Osteoblast (primary cell): ENCODE data around the gene RIOK3. TPM values are rescaled to one million over a fixed set of nuclear protein-coding genes. Genes with fewer than 3 reads are reported as not detected.
A peak's percentile ranks its signal among the peaks of the same experiment; 100 is the strongest.

Source experiments
- DNase-seq: peaks from one replicate; pipeline ENCODE4 v3.0.0; 2011; ENCODE audit warnings: low spot score, mixed read lengths; ENCODE audit not compliant: insufficient read length; ENCODE audit errors: missing footprints
- H2AFZ ChIP-seq: 2 replicates; pipeline ENCODE4 v1.6.0; 2011; ENCODE audit warnings: mild to moderate bottlenecking, low read length
- H3K27ac ChIP-seq: 2 replicates; pipeline ENCODE4 v1.5.1; 2011; ENCODE audit warnings: mild to moderate bottlenecking, low read depth, low read length, moderate library complexity
- H3K27me3 ChIP-seq: 2 replicates; pipeline ENCODE4 v1.6.0; 2012; ENCODE audit warnings: mild to moderate bottlenecking, control low read depth, inconsistent platforms, low read length, moderate library complexity; ENCODE audit not compliant: insufficient read depth
- H3K36me3 ChIP-seq: 2 replicates; pipeline ENCODE4 v1.5.1; 2011; ENCODE audit warnings: mild to moderate bottlenecking, low read length, control low read depth, moderate library complexity; ENCODE audit not compliant: insufficient read depth
- H3K4me1 ChIP-seq: 2 replicates; pipeline ENCODE4 v1.5.1; 2011; ENCODE audit warnings: mild to moderate bottlenecking, low read length, control low read depth, moderate library complexity; ENCODE audit not compliant: insufficient read depth
- H3K4me2 ChIP-seq: 2 replicates; pipeline ENCODE4 v1.6.0; 2011; ENCODE audit warnings: mild to moderate bottlenecking, low read length; ENCODE audit not compliant: insufficient read depth
- H3K4me3 ChIP-seq: fragments of 200-600 bp; sonication (generic); 3 replicates; pipeline ENCODE4 v1.5.1; 2012; ENCODE audit warnings: mild to moderate bottlenecking, low read length, inconsistent platforms; ENCODE audit not compliant: insufficient read depth
- H3K79me2 ChIP-seq: 2 replicates; pipeline ENCODE4 v1.6.0; 2012; ENCODE audit warnings: mild to moderate bottlenecking, low read length, control low read depth, inconsistent platforms; ENCODE audit not compliant: insufficient read depth
- H3K9me3 ChIP-seq: 2 replicates; pipeline ENCODE4 v1.5.1; 2011; ENCODE audit warnings: low read depth, low read length, control low read depth
- H4K20me1 ChIP-seq: 2 replicates; pipeline ENCODE4 v1.6.0; 2012; ENCODE audit warnings: mild to moderate bottlenecking, low read length, control low read depth; ENCODE audit not compliant: insufficient read depth
- CTCF ChIP-seq: IDR thresholded peaks from 2 replicates; pipeline ENCODE4 v1.5.1; 2011; ENCODE audit warnings: mild to moderate bottlenecking, low read depth, low read length, moderate library complexity; ENCODE audit errors: extremely low read depth
- total RNA-seq: library from RNA; depleted of rRNA; stranded (reverse); fragments of >200 nt; gene quantifications from 2 replicates; pipeline ENCODE4 v1.2.3, GENCODE V29; 2012

Gene RIOK3
- total RNA-seq, 1 donor: 110 TPM

GRCh38 chr18:23515911-23516546 is 62.9 kb downstream of the RIOK3 start:
- H3K27me3 ChIP-seq: no peaks in the 10 kb centered on the region
- no peak overlapping the region for H3K4me3 ChIP-seq
- peak; percentile 96 for TF ChIP-seq CTCF
- no peaks in the 10 kb centered on the region for H4K20me1 ChIP-seq
- H3K4me2 ChIP-seq: no peak overlapping the region
- H3K79me2 ChIP-seq: no peaks in the 10 kb centered on the region
- DNase-seq: peak; percentile 64
- no peaks in the 10 kb centered on the region for H3K4me1 ChIP-seq
- no peak overlapping the region for H2AFZ ChIP-seq
- peaks cover 40% of the 10 kb centered on the region for H3K36me3 ChIP-seq
- H3K9me3 ChIP-seq: no peaks in the 10 kb centered on the region
- peak overlapping the region; percentile 14 for H3K27ac ChIP-seq

GRCh38 chr18:23519734-23520133 is 66.6 kb downstream of the RIOK3 start:
- Histone ChIP-seq H3K4me2 (no peak overlapping the region), H3K79me2 (no peaks in the 10 kb centered on the region), H2AFZ (no peak overlapping the region), H3K27ac (peak overlapping the region; percentile 10), H3K4me3 (no peak overlapping the region), H3K9me3 (no peaks in the 10 kb centered on the region), H3K27me3 (no peaks in the 10 kb centered on the region), H3K36me3 (peaks cover 69% of the 10 kb centered on the region), H3K4me1 (peaks cover 18% of the 10 kb centered on the region), H4K20me1 (no peaks in the 10 kb centered on the region)
- DNase-seq: no peak
- TF ChIP-seq CTCF: no peak

- peaks cover 74% of the 10 kb centered on the region for H3K36me3 ChIP-seq
Observed at GRCh38 chr18:23521271-23521670, 68.2 kb downstream of the RIOK3 start.

GRCh38 chr18:23521907-23522306 is 68.8 kb downstream of the RIOK3 start:
- Histone ChIP-seq H3K4me1 (peaks cover 18% of the 10 kb centered on the region), H3K36me3 (peaks cover 74% of the 10 kb centered on the region), H2AFZ (no peak overlapping the region), H3K27me3 (no peaks in the 10 kb centered on the region), H3K79me2 (no peaks in the 10 kb centered on the region), H3K4me3 (no peak overlapping the region), H3K9me3 (no peaks in the 10 kb centered on the region), H4K20me1 (no peaks in the 10 kb centered on the region), H3K4me2 (no peak overlapping the region), H3K27ac (no peak overlapping the region)
- TF ChIP-seq CTCF: no peak
- DNase-seq: no peak

More at GRCh38 chr18:23521271-23521670, 68.2 kb downstream of the RIOK3 start:
- Histone ChIP-seq H3K4me1 (peaks cover 18% of the 10 kb centered on the region), H3K27ac (no peak overlapping the region), H4K20me1 (no peaks in the 10 kb centered on the region), H3K4me2 (no peak overlapping the region), H3K79me2 (no peaks in the 10 kb centered on the region), H3K27me3 (no peaks in the 10 kb centered on the region), H3K4me3 (no peak overlapping the region), H2AFZ (no peak overlapping the region), H3K9me3 (no peaks in the 10 kb centered on the region)
- TF ChIP-seq CTCF: no peak
- no peak for DNase-seq
